ENCODE data around the gene ALOX12B. TPM values are rescaled to one million over a fixed set of nuclear protein-coding genes. Genes with fewer than 3 reads are reported as not detected.
A peak's percentile ranks its signal among the peaks of the same experiment; 100 is the strongest.

The ALOX12B gene
- total and polyA plus RNA-seq, 2 donors (not counting 1 experiment from before 2014, with no cell fraction given), result 0.57 to 0.69 TPM

- H3K4me3 Mint-ChIP-seq, result no peak overlapping the region
- H3K4me2 ChIP-seq (replicated peaks; ENCODE audit: low read depth, low read length, poor library complexity, severe bottlenecking), result no peak overlapping the region
- H3K27me3 ChIP-seq (replicated peaks in 1 of 4; ENCODE audit: control extremely low read depth in 1 of 4, control insufficient read depth in 3 of 4, insufficient read depth in 4 of 4, low read length in 3 of 4), result peaks cover 0 to 14% (median 7%) of the 10 kb centered on the region in 4 experiments
- peaks cover 5 to 8% of the 10 kb centered on the region in 2 donors for H3K4me1 ChIP-seq (ENCODE audit: control insufficient read depth in 2 of 2, insufficient read depth in 2 of 2, low read length in 2 of 2)
- peaks cover 42% of the 10 kb centered on the region for H3K27me3 Mint-ChIP-seq
- TF ChIP-seq, protein P1, sequence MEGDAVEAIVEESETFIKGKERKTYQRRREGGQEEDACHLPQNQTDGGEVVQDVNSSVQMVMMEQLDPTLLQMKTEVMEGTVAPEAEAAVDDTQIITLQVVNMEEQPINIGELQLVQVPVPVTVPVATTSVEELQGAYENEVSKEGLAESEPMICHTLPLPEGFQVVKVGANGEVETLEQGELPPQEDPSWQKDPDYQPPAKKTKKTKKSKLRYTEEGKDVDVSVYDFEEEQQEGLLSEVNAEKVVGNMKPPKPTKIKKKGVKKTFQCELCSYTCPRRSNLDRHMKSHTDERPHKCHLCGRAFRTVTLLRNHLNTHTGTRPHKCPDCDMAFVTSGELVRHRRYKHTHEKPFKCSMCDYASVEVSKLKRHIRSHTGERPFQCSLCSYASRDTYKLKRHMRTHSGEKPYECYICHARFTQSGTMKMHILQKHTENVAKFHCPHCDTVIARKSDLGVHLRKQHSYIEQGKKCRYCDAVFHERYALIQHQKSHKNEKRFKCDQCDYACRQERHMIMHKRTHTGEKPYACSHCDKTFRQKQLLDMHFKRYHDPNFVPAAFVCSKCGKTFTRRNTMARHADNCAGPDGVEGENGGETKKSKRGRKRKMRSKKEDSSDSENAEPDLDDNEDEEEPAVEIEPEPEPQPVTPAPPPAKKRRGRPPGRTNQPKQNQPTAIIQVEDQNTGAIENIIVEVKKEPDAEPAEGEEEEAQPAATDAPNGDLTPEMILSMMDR (IDR thresholded peaks at IDR 0.05), result peak; percentile 56
- TF ChIP-seq EZH2 (IDR thresholded peaks at IDR 0.05; ENCODE audit: borderline replicate concordance, insufficient read depth, low read depth, low read length, poor library complexity, severe bottlenecking), result no peak
- WGBS (ENCODE audit: insufficient coverage), result 86% methylated on average over 4 of the region's 8 CpGs
- no peak overlapping the region for H3K9ac ChIP-seq (ENCODE audit: low read length)
- no peaks in the 10 kb centered on the region for H4K20me1 ChIP-seq (ENCODE audit: control insufficient read depth, insufficient read depth, low read length, poor library complexity, severe bottlenecking)
- no peaks in the 10 kb centered on the region for H3K36me3 ChIP-seq (replicated peaks in 1 of 2; ENCODE audit: control extremely low read depth in 1 of 2, control insufficient read depth in 1 of 2, extremely low read depth in 1 of 2, insufficient read depth in 2 of 2, low read length in 1 of 2)
- H2AFZ ChIP-seq (ENCODE audit: insufficient read depth, low read depth, low read length, poor library complexity, severe bottlenecking), result no peak overlapping the region
- H3K27ac ChIP-seq (ENCODE audit: low read length in 2 of 2), result no peak overlapping the region
- ATAC-seq (ENCODE audit: low read depth), result no peak
- H3K4me1 Mint-ChIP-seq, result peaks cover 3% of the 10 kb centered on the region
- H3K9me3 Mint-ChIP-seq (ENCODE audit: insufficient read depth), result peaks cover 2% of the 10 kb centered on the region
- CTCF ChIA-PET, result interaction anchor here (0.6 to 3.1 kb wide), 29 partner anchors 13 to 299 kb away, joined by 3 to 26 read pairs (median 4); partner anchors contain the start of genes NAA38 and RNF227
- peak; percentile 64 for DNase-seq
- no peak overlapping the region for H3K4me3 ChIP-seq (ENCODE audit: control extremely low read depth in 1 of 5, extremely low read depth in 1 of 5, insufficient read depth in 1 of 5, low read depth in 2 of 5, low read length in 4 of 5)
- POLR2A ChIA-PET, result no interaction called here
- H3K79me2 ChIP-seq (ENCODE audit: control insufficient read depth, insufficient read depth, low read length), result no peaks in the 10 kb centered on the region
- no peak overlapping the region for H3K27ac Mint-ChIP-seq
- intact Hi-C loops (cut with micrococcal nuclease), result loop anchor here (1.0 to 5.0 kb wide), 2 partner anchors 16 to 299 kb away; no protein-coding TSS in a partner anchor
- peaks cover 0 to 2% (median 0%) of the 10 kb centered on the region in 3 donors for H3K9me3 ChIP-seq (ENCODE audit: control extremely low read depth in 1 of 3, control insufficient read depth in 2 of 3, insufficient read depth in 1 of 3, low read length in 2 of 3)
Measured at GRCh38 chr17:8041249-8041928, 46.1 kb downstream of the ALOX12B start.

DNA sequence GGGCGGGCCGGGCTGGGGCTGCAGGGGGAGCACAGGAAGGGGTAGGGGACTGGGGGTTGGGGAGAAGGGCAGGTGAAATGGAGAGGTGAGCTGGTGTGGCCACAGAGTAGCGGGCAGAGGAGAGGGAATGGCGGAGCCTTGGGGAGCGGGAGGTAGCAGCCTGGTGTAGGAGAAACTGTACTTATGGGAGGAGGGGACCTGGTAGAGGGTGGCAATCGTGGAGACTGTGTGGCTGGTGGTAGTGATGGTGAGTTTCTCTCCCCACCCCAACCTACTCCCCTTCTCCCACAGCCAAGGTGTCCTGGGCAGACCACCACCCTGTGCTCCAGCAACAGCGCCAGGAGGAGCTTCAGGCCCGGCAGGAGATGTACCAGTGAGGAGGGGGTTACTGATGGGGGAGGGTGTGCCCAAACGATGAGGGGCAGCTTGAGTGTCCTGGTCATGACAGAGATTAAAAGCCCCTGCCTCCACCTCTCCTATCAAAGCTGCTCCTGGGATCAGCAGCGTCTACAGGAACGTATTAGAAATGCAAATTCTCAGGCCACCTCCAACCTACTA lies 47.8 kb downstream of the ALOX12B start:
- H3K4me1 Mint-ChIP-seq, result peaks cover 3% of the 10 kb centered on the region
- peaks cover 0 to 14% (median 7%) of the 10 kb centered on the region in 4 experiments for H3K27me3 ChIP-seq (replicated peaks in 1 of 4; ENCODE audit: control extremely low read depth in 1 of 4, control insufficient read depth in 3 of 4, insufficient read depth in 4 of 4, low read length in 3 of 4)
- H3K79me2 ChIP-seq (ENCODE audit: control insufficient read depth, insufficient read depth, low read length), result no peaks in the 10 kb centered on the region
- no peaks in the 10 kb centered on the region for H3K36me3 ChIP-seq (replicated peaks in 1 of 2; ENCODE audit: control extremely low read depth in 1 of 2, control insufficient read depth in 1 of 2, extremely low read depth in 1 of 2, insufficient read depth in 2 of 2, low read length in 1 of 2)
- no peak overlapping the region for H3K4me3 Mint-ChIP-seq
- no peak overlapping the region for H3K9ac ChIP-seq (ENCODE audit: low read length)
- H3K9me3 Mint-ChIP-seq (ENCODE audit: insufficient read depth), result peaks cover 2% of the 10 kb centered on the region
- H3K4me3 ChIP-seq (ENCODE audit: control extremely low read depth in 1 of 5, extremely low read depth in 1 of 5, insufficient read depth in 1 of 5, low read depth in 2 of 5, low read length in 4 of 5), result no peak overlapping the region
- peaks cover 0 to 2% (median 0%) of the 10 kb centered on the region in 3 donors for H3K9me3 ChIP-seq (ENCODE audit: control extremely low read depth in 1 of 3, control insufficient read depth in 2 of 3, insufficient read depth in 1 of 3, low read length in 2 of 3)
- no peak overlapping the region for H3K27ac Mint-ChIP-seq
- H2AFZ ChIP-seq (ENCODE audit: insufficient read depth, low read depth, low read length, poor library complexity, severe bottlenecking), result no peak overlapping the region
- ChIA-PET CTCF (interaction anchor here (0.6 to 3.1 kb wide), 6 partner anchors 10 to 127 kb away, joined by 3 to 26 read pairs (median 4); no protein-coding TSS in a partner anchor), POLR2A (interaction anchor here (0.6 kb wide), 1 partner anchor 278 kb away, joined by 5 read pairs; no protein-coding TSS in a partner anchor)
- H3K4me2 ChIP-seq (replicated peaks; ENCODE audit: low read depth, low read length, poor library complexity, severe bottlenecking), result peak overlapping the region; percentile 46
- ATAC-seq (ENCODE audit: low read depth) (no peak), DNase-seq (no peak)
- H3K4me1 ChIP-seq (ENCODE audit: control insufficient read depth in 2 of 2, insufficient read depth in 2 of 2, low read length in 2 of 2), result peaks cover 5 to 8% of the 10 kb centered on the region in 2 donors
- no peak overlapping the region for H3K27ac ChIP-seq (ENCODE audit: low read length in 2 of 2)
- H3K27me3 Mint-ChIP-seq, result peaks cover 45% of the 10 kb centered on the region
- H4K20me1 ChIP-seq (ENCODE audit: control insufficient read depth, insufficient read depth, low read length, poor library complexity, severe bottlenecking), result no peaks in the 10 kb centered on the region
- intact Hi-C loops (cut with micrococcal nuclease), result loop anchor here (5.0 kb wide), 1 partner anchor 297 kb away; no protein-coding TSS in a partner anchor
- TF ChIP-seq, protein P1 (IDR thresholded peaks at IDR 0.05), result no peak
- no peak for TF ChIP-seq EZH2 (IDR thresholded peaks at IDR 0.05; ENCODE audit: borderline replicate concordance, insufficient read depth, low read depth, low read length, poor library complexity, severe bottlenecking)
- 0% methylated on average over 1 of the region's 11 CpGs for WGBS (ENCODE audit: insufficient coverage)

Data from B cell (primary cell).